Uterus (tissue), 4 donors: ENCODE measurements around the gene HES7. TPM values are rescaled to one million over a fixed set of nuclear protein-coding genes. Genes with fewer than 3 reads are reported as not detected.

ENCODE experiments used
- DNase-seq, 2 donors: peaks; one replicate each; pipeline ENCODE4 v3.0.0-alpha.2; 2019 to 2020
- H3K27ac ChIP-seq, 2 donors: fragments of 200-600 bp; sonication (generic); 1 replicate in 1 of 2; 2 replicates in 1 of 2; pipeline ENCODE4 v1.5.1; 2016 to 2018
- H3K27me3 ChIP-seq, 2 donors: fragments of 200-600 bp; sonication (generic); one replicate each; pipeline ENCODE4 v1.5.1; 2018 to 2019; ENCODE audit warnings: control low read depth in 1 of 2
- H3K36me3 ChIP-seq, 2 donors: fragments of 200-600 bp; sonication (generic); one replicate each; pipeline ENCODE4 v1.5.1; 2019; ENCODE audit warnings: control low read depth in 1 of 2
- H3K4me1 ChIP-seq, 2 donors: fragments of 200-600 bp; sonication (generic); one replicate each; pipeline ENCODE4 v1.5.1; 2018 to 2019; ENCODE audit warnings: control low read depth in 1 of 2
- H3K4me3 ChIP-seq, 2 donors: fragments of 200-600 bp; sonication (generic); 1 replicate in 1 of 2; 2 replicates in 1 of 2; pipeline ENCODE4 v1.5.1; 2018 to 2019; ENCODE audit warnings: mild to moderate bottlenecking in 1 of 2
- H3K9me3 ChIP-seq, 2 donors: fragments of 200-600 bp; sonication (generic); one replicate each; pipeline ENCODE4 v1.5.1; 2019; ENCODE audit warnings: control low read depth in 1 of 2
- CTCF ChIP-seq, 4 experiments: fragments of 200-600 bp in 2 of 4; fragments of 450-650 bp in 2 of 4; sonication (generic) in 2 of 4; IDR thresholded peaks; one replicate each; pipeline ENCODE4 v1.5.1; 2016 to 2019; ENCODE audit warnings: antibody characterized with exemption in 4 of 4, mild to moderate bottlenecking in 2 of 4, moderate library complexity in 1 of 4
- POLR2A ChIP-seq, 2 donors: fragments of 450-650 bp; IDR thresholded peaks; one replicate each; pipeline ENCODE4 v1.6.1; 2016; ENCODE audit warnings: antibody characterized with exemption in 2 of 2, mild to moderate bottlenecking in 1 of 2, moderate library complexity in 1 of 2
- intact Hi-C: fragments of 100-400 bp; cut with DNase I; formaldehyde crosslinking; loops from one replicate; pipeline ENCODE4 v1.15.1; 2023; ENCODE audit warnings: low total_unique reads
- total RNA-seq, 4 donors: library from RNA; depleted of rRNA in 3 of 4; stranded (reverse); fragments of >200 nt in 3 of 4; gene quantifications; one replicate each; pipeline versions ENCODE4 v1.1.0 to v1.2.4, GENCODE V29; 2014 to 2023
- donor health status: DM: yes; HTN: yes; CAD: no.

Gene HES7
- total RNA-seq, 4 donors from 2014 or later = 0.61 TPM; not detected in 3

- Histone ChIP-seq H3K4me1 (peaks cover 4 to 13% of the 10 kb centered on the region in 2 donors), H3K4me3 (no peak overlapping the region), H3K27me3 (no peaks in the 10 kb centered on the region), H3K9me3 (no peaks in the 10 kb centered on the region), H3K27ac (peak overlapping the region; percentile 10 to 66), H3K36me3 (no peaks in the 10 kb centered on the region)
- TF ChIP-seq CTCF (IDR thresholded peaks at IDR 0.05) (no peak), POLR2A (IDR thresholded peaks at IDR 0.05) (no peak)
- no peak for DNase-seq
- intact Hi-C loops = no loop called here
Observed at GRCh38 chr17:8147141-8147804, 23.4 kb upstream of the HES7 start.

GRCh38 chr17:8146381-8147140 lies 22.7 kb upstream of the HES7 start:
- TF ChIP-seq POLR2A (IDR thresholded peaks at IDR 0.05) (no peak), CTCF (IDR thresholded peaks at IDR 0.05) (no peak)
- Histone ChIP-seq H3K36me3 (no peaks in the 10 kb centered on the region), H3K27me3 (no peaks in the 10 kb centered on the region), H3K9me3 (no peaks in the 10 kb centered on the region), H3K4me1 (peaks cover 4 to 13% of the 10 kb centered on the region in 2 donors), H3K27ac (peak overlapping the region; percentile 10 to 66), H3K4me3 (no peak overlapping the region)
- DNase-seq = no peak
- intact Hi-C loops = no loop called here

- intact Hi-C loops = no loop called here
Observed at GRCh38 chr17:8145811-8146210, 21.9 kb upstream of the HES7 start.

GRCh38 chr17:8144401-8145231 lies 20.7 kb upstream of the HES7 start:
- Histone ChIP-seq H3K27ac (no peak overlapping the region), H3K36me3 (no peaks in the 10 kb centered on the region)
- DNase-seq = no peak

More at GRCh38 chr17:8145811-8146210, 21.9 kb upstream of the HES7 start:
- Histone ChIP-seq H3K4me1 (peaks cover 4 to 13% of the 10 kb centered on the region in 2 donors), H3K27ac (peak overlapping the region; percentile 10 to 66), H3K9me3 (no peaks in the 10 kb centered on the region), H3K27me3 (no peaks in the 10 kb centered on the region), H3K36me3 (no peaks in the 10 kb centered on the region), H3K4me3 (no peak overlapping the region)
- no peak for TF ChIP-seq CTCF (IDR thresholded peaks at IDR 0.05)
- no peak for TF ChIP-seq POLR2A (IDR thresholded peaks at IDR 0.05)
- DNase-seq = no peak

More at GRCh38 chr17:8144401-8145231, 20.7 kb upstream of the HES7 start:
- Histone ChIP-seq H3K4me3 (no peak overlapping the region), H3K27me3 (no peaks in the 10 kb centered on the region), H3K4me1 (peaks cover 0 to 1% of the 10 kb centered on the region in 2 donors), H3K9me3 (no peaks in the 10 kb centered on the region)
- TF ChIP-seq CTCF (IDR thresholded peaks at IDR 0.05) (no peak), POLR2A (IDR thresholded peaks at IDR 0.05) (no peak)
- intact Hi-C loops = no loop called here
